ENCODE data around the gene ZBTB16. TPM values are rescaled to one million over a fixed set of nuclear protein-coding genes. Genes with fewer than 3 reads are reported as not detected.

ZBTB16 gene
- total and polyA plus RNA-seq, 2 of the 13 experiments (the other 11 are each of a cell fraction or from before 2014, with no cell fraction given), result not detected

GRCh38 chr11:114140826-114141225, 81.3 kb downstream of the ZBTB16 start:
- Histone ChIP-seq H3K79me2 (ENCODE audit: insufficient read depth, low read length) (no peaks in the 10 kb centered on the region), H3K9me3 (ENCODE audit: low read length) (no peaks in the 10 kb centered on the region), H3K4me2 (ENCODE audit: low read depth, low read length) (no peak overlapping the region), H3K9ac (ENCODE audit: insufficient read depth, low read depth, low read length) (no peak overlapping the region), H3K36me3 (replicated peaks in 1 of 2; ENCODE audit: control insufficient read depth in 1 of 2, insufficient read depth in 2 of 2, low read length in 2 of 2) (no peaks in the 10 kb centered on the region), H3K4me1 (ENCODE audit: insufficient read depth, low read length) (no peaks in the 10 kb centered on the region), H3K4me3 (replicated peaks in 1 of 3; ENCODE audit: insufficient read depth in 1 of 3, low read depth in 2 of 3, low read length in 3 of 3) (no peak overlapping the region), H2AFZ (ENCODE audit: low read length) (no peak overlapping the region), H4K20me1 (ENCODE audit: insufficient read depth, low read length) (no peaks in the 10 kb centered on the region), H3K27me3 (ENCODE audit: control insufficient read depth in 1 of 2, insufficient read depth in 2 of 2, low read length in 2 of 2) (peaks cover 0 to 15% of the 10 kb centered on the region in 2 experiments; a peak in 4 of 5 replicates), H3K27ac (ENCODE audit: extremely low read length, insufficient read depth, low read length) (no peak overlapping the region)
- no TSS peak for BruUV-seq (replicated peaks)
- WGBS (ENCODE audit: low lambda C conversion rate), result 51% methylated on average over 13 of the region's 13 CpGs
- FAIRE-seq, result no peak
- DNase-seq (ENCODE audit: low spot score), result no peak
- ATAC-seq, result no peak
- in situ Hi-C loops (cut with HindIII; ENCODE audit: extremely low pct_ligation_motif_present, low pct_unique_long_range_greater_than_20kb) (no loop called here), intact Hi-C loops (cut with micrococcal nuclease; ENCODE audit: unreplicated experiment) (no loop called here)
- ChIA-PET CTCF (ENCODE audit: low intra/inter-chr PET ratio, low total read pairs) (no interaction called here), POLR2A (no interaction called here)
- TF ChIP-seq SMC3 (IDR thresholded peaks at IDR 0.05; ENCODE audit: low read length) (no peak), KLF12 (CRISPR knock-in tag; IDR thresholded peaks at IDR 0.05; ENCODE audit: borderline replicate concordance) (no peak), MEIS2 (CRISPR knock-in tag; IDR thresholded peaks at IDR 0.05) (no peak), ZBTB38 (CRISPR knock-in tag; IDR thresholded peaks at IDR 0.05) (no peak), ZBTB25 (CRISPR knock-in tag; IDR thresholded peaks at IDR 0.05) (no peak), ZNF138 (CRISPR knock-in tag; IDR thresholded peaks at IDR 0.05; ENCODE audit: low read depth) (no peak), HOXA9 (CRISPR knock-in tag; IDR thresholded peaks at IDR 0.05; ENCODE audit: borderline replicate concordance) (no peak), PCBP1 (IDR thresholded peaks at IDR 0.05; ENCODE audit: borderline replicate concordance, low read depth, low read length) (no peak), ZSCAN29 (CRISPR knock-in tag; conservative IDR thresholded peaks at IDR 0.05) (no peak), ARNT (IDR thresholded peaks at IDR 0.05) (no peak), ZBTB7B (CRISPR knock-in tag; IDR thresholded peaks at IDR 0.05) (no peak), CEBPZ (IDR thresholded peaks at IDR 0.05; ENCODE audit: low read length) (no peak)
- TF ChIP-seq, protein P1, sequence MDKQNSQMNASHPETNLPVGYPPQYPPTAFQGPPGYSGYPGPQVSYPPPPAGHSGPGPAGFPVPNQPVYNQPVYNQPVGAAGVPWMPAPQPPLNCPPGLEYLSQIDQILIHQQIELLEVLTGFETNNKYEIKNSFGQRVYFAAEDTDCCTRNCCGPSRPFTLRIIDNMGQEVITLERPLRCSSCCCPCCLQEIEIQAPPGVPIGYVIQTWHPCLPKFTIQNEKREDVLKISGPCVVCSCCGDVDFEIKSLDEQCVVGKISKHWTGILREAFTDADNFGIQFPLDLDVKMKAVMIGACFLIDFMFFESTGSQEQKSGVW (CRISPR knock-in tag; IDR thresholded peaks at IDR 0.05; ENCODE audit: borderline replicate concordance), result no peak

All from HepG2 (cell line).